SJCRH30 (cell line): Measurements from ENCODE around the gene RCC1. TPM values are rescaled to one million over a fixed set of nuclear protein-coding genes. Genes with fewer than 3 reads are reported as not detected.
"Not testable (repeated sequence)": the region's sequence is repeated elsewhere in the genome, so short reads cannot be mapped to it uniquely, and the experiment has no call there.

ENCODE experiments used
- DNase-seq, 2 experiments: peaks; one replicate each; pipeline ENCODE4 v3.0.0-alpha.2; 2015 to 2020
- H3K27ac ChIP-seq: fragments of 250-450 bp; sonication (Bioruptor Pico); 2 replicates; pipeline ENCODE4 v1.5.1; 2020; ENCODE audit warnings: mild to moderate bottlenecking, moderate library complexity
- H3K27me3 ChIP-seq: fragments of 250-450 bp; sonication (Bioruptor Pico); 2 replicates; pipeline ENCODE4 v1.5.1; 2020; ENCODE audit warnings: mild to moderate bottlenecking, moderate library complexity
- H3K36me3 ChIP-seq: fragments of 250-450 bp; sonication (Bioruptor Pico); 2 replicates; pipeline ENCODE4 v1.5.1; 2020; ENCODE audit warnings: mild to moderate bottlenecking, moderate library complexity
- H3K4me1 ChIP-seq: fragments of 250-450 bp; sonication (Bioruptor Pico); 2 replicates; pipeline ENCODE4 v1.5.1; 2020; ENCODE audit warnings: mild to moderate bottlenecking, moderate library complexity
- H3K4me3 ChIP-seq: fragments of 250-450 bp; sonication (Bioruptor Pico); 2 replicates; pipeline ENCODE4 v1.5.1; 2020; ENCODE audit warnings: mild to moderate bottlenecking, moderate library complexity
- H3K9me3 ChIP-seq: fragments of 250-450 bp; sonication (Bioruptor Pico); replicated peaks from 2 replicates; pipeline ENCODE4 v1.5.1; 2020; ENCODE audit warnings: mild to moderate bottlenecking, moderate library complexity
- total RNA-seq: library from RNA; depleted of rRNA; stranded (reverse); fragments of >200 nt; shearing (Covaris generic); gene quantifications from 2 replicates; pipeline ENCODE4 v1.2.3, GENCODE V29; 2014; rRNA removed

The RCC1 gene
- total RNA-seq, 1 experiment from 2014 or later = 70.1 TPM

GRCh38 chr1:28579401-28579800, 73.6 kb downstream of the RCC1 start:
- H3K27ac ChIP-seq = no peak overlapping the region
- H3K36me3 ChIP-seq = peaks cover 43% of the 10 kb centered on the region
- H3K4me1 ChIP-seq = peaks cover 6% of the 10 kb centered on the region
- H3K27me3 ChIP-seq = no peaks in the 10 kb centered on the region
- H3K4me3 ChIP-seq = peak overlapping the region; percentile 6; the same call in 1 of the 2 replicates
- DNase-seq = no peak
- H3K9me3 ChIP-seq = no peaks in the 10 kb centered on the region

GRCh38 chr1:28580722-28581530, 75.1 kb downstream of the RCC1 start:
- peaks cover 43% of the 10 kb centered on the region for H3K36me3 ChIP-seq
- peak overlapping the region; percentile 69 for H3K27ac ChIP-seq
- peak overlapping the region; percentile 93 for H3K4me3 ChIP-seq
- DNase-seq = peak in 1 of 2 experiments; percentile 58
- H3K4me1 ChIP-seq = peaks cover 6% of the 10 kb centered on the region
- H3K27me3 ChIP-seq = no peaks in the 10 kb centered on the region
- no peaks in the 10 kb centered on the region for H3K9me3 ChIP-seq

- H3K27ac ChIP-seq = peak overlapping the region; percentile 69
- H3K9me3 ChIP-seq = no peaks in the 10 kb centered on the region
- H3K27me3 ChIP-seq = no peaks in the 10 kb centered on the region
- peak; percentile 97 to 98 for DNase-seq
- H3K4me3 ChIP-seq = peak overlapping the region; percentile 93
- peaks cover 43% of the 10 kb centered on the region for H3K36me3 ChIP-seq
- peaks cover 6% of the 10 kb centered on the region for H3K4me1 ChIP-seq
Measured at GRCh38 chr1:28581531-28582247, 75.8 kb downstream of the RCC1 start.

- Histone ChIP-seq H3K27ac (peak overlapping the region; percentile 69), H3K4me1 (peaks cover 6% of the 10 kb centered on the region), H3K36me3 (peaks cover 39% of the 10 kb centered on the region), H3K27me3 (no peaks in the 10 kb centered on the region), H3K4me3 (peak overlapping the region; percentile 93), H3K9me3 (no peaks in the 10 kb centered on the region)
- peak in 1 of 2 experiments; percentile 32 for DNase-seq
Measured at GRCh38 chr1:28582248-28582615, 76.4 kb downstream of the RCC1 start.

- DNase-seq, H3K27me3 ChIP-seq: not testable (repeated sequence)
Measured at GRCh38 chr1:28586585-28587391, 80.9 kb downstream of the RCC1 start.

More at GRCh38 chr1:28586585-28587391, 80.9 kb downstream of the RCC1 start:
- not testable (repeated sequence) for H3K36me3 ChIP-seq, H3K4me1 ChIP-seq, H3K4me3 ChIP-seq, H3K9me3 ChIP-seq, H3K27ac ChIP-seq

Other genes starting within 250 kb of the RCC1 start
- 5.8 and 8.2 TPM in 2 replicates for gene SESN2, start 246.5 kb upstream of the RCC1 start, total RNA-seq
- gene MED18, start 177.0 kb upstream of the RCC1 start, total RNA-seq = 16.3 and 16.7 TPM in 2 replicates
- 30.6 and 38.2 TPM in 2 replicates for gene PHACTR4, start 136.3 kb upstream of the RCC1 start, total RNA-seq
- 24.7 and 28.4 TPM in 2 replicates for gene TRNAU1AP, start 47.0 kb downstream of the RCC1 start, total RNA-seq
- not detected in 2 replicates for gene RAB42, start 86.2 kb downstream of the RCC1 start, total RNA-seq
- 36.5 and 39.6 TPM in 2 replicates for gene TAF12, start 137.0 kb downstream of the RCC1 start, total RNA-seq
- not detected in 2 replicates for gene RNU11, start 142.6 kb downstream of the RCC1 start, total RNA-seq
- 10.0 and 10.6 TPM in 2 replicates for gene GMEB1, start 162.7 kb downstream of the RCC1 start, total RNA-seq
- gene YTHDF2, start 230.9 kb downstream of the RCC1 start, total RNA-seq = 105 and 116 TPM in 2 replicates